SK-N-MC (cell line): Measurements from ENCODE around the gene TPM1.

Experiments
- EZH2 ChIP-seq: fragments of 200-600 bp; sonication (generic); IDR thresholded peaks from one replicate; pipeline ENCODE4 v1.6.1; 2017; ENCODE audit warnings: antibody characterized with exemption
- POLR2AphosphoS5 ChIP-seq: IDR thresholded peaks from 2 replicates; pipeline ENCODE4 v1.6.1; 2012; ENCODE audit warnings: mild to moderate bottlenecking, low read depth, low read length, borderline replicate concordance

DNA sequence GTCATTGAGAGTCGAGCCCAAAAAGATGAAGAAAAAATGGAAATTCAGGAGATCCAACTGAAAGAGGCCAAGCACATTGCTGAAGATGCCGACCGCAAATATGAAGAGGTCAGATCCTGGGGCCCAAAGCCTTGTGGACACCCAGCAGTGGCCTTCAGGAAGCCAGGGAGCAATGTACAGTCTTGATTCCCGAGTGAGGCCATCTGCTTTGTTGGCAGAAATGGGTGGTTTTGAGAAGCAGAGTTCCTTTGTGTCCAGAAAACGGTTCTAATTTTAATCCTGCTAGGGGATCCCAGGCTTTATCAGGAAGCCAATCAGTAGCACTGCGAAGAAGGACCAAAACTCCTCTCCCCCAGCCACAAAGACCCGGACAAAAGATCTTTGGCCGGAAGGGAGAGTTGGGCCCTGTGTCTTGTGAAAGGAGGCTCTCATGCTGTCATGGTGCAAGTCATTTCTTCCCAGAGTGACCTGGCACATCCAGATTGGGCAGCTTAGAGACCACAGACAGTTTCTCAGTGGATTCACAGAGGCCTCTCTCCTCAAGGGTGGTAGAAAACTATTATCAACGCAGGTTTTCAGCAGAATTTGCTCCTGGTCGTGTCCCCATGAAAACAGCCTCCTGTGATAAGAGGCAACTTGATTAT lies 17.1 kb downstream of the TPM1 start:
- TF ChIP-seq EZH2 (no peak), POLR2AphosphoS5 (no peak)
